GM08714 (cell line): ENCODE data around the gene PSMD8.
"Not testable (repeated sequence)": the region's sequence is repeated elsewhere in the genome, so short reads cannot be mapped to it uniquely, and the experiment has no call there.

ENCODE experiments used
- H3K4me3 ChIP-seq: fragments of 200-500 bp; sonication (Bioruptor generic); 2 replicates; pipeline ENCODE4 v1.5.1; 2014; ENCODE audit warnings: mild to moderate bottlenecking, low read length, inconsistent platforms
- ZNF274 ChIP-seq: IDR thresholded peaks from 2 replicates; pipeline ENCODE4 v1.6.1; 2012; ENCODE audit warnings: mild to moderate bottlenecking, low read depth, low read length

The PSMD8 gene

GRCh38 chr19:38402623-38402966, 28.2 kb downstream of the PSMD8 start:
- peak overlapping the region; percentile 39; the same call in 1 of the 2 replicates for H3K4me3 ChIP-seq
- no peak for TF ChIP-seq ZNF274

- no peak for TF ChIP-seq ZNF274
- H3K4me3 ChIP-seq: peak within 1 kb of the TSS; percentile 69
These were observed 28.8 kb downstream of the PSMD8 start, which contains the start of gene FAM98C for GRCh38 chr19:38402967-38403674. TSS of gene FAM98C (plus strand) at chr19:38403093. CDS start at chr19:38403154, 61 bp downstream.

GRCh38 chr19:38404858-38405257, 30.5 kb downstream of the PSMD8 start:
- TF ChIP-seq ZNF274: no peak
- no peak overlapping the region for H3K4me3 ChIP-seq

GRCh38 chr19:38405276-38405675, 30.9 kb downstream of the PSMD8 start:
- H3K4me3 ChIP-seq: no peak overlapping the region
- no peak for TF ChIP-seq ZNF274

GRCh38 chr19:38409631-38410133, 35.3 kb downstream of the PSMD8 start:
- TF ChIP-seq ZNF274: no peak
- H3K4me3 ChIP-seq: no peak overlapping the region

- H3K4me3 ChIP-seq: not testable (repeated sequence)
These were observed 36.0 kb downstream of the PSMD8 start for GRCh38 chr19:38410407-38410806.

- no peak for TF ChIP-seq ZNF274
- H3K4me3 ChIP-seq: no peak overlapping the region
These were observed 36.8 kb downstream of the PSMD8 start for GRCh38 chr19:38411041-38411712.

GRCh38 chr19:38411898-38412297, 37.5 kb downstream of the PSMD8 start:
- not testable (repeated sequence) for H3K4me3 ChIP-seq

- H3K4me3 ChIP-seq: no peak overlapping the region
- TF ChIP-seq ZNF274: no peak
These were observed 38.1 kb downstream of the PSMD8 start for GRCh38 chr19:38412491-38412890.

- no peak overlapping the region for H3K4me3 ChIP-seq
These were observed 38.6 kb downstream of the PSMD8 start for GRCh38 chr19:38412961-38413360.

GRCh38 chr19:38413416-38413815, 39.0 kb downstream of the PSMD8 start:
- no peak for TF ChIP-seq ZNF274
- no peak overlapping the region for H3K4me3 ChIP-seq

More at GRCh38 chr19:38412961-38413360, 38.6 kb downstream of the PSMD8 start:
- no peak for TF ChIP-seq ZNF274

- no peak for TF ChIP-seq ZNF274
- H3K4me3 ChIP-seq: no peak overlapping the region
These were observed 42.8 kb downstream of the PSMD8 start for GRCh38 chr19:38417146-38417543.

- peak overlapping the region; percentile 32; the same call in 1 of the 2 replicates for H3K4me3 ChIP-seq
- TF ChIP-seq ZNF274: no peak
These were observed 43.5 kb downstream of the PSMD8 start for GRCh38 chr19:38417544-38418506.

- no peak overlapping the region for H3K4me3 ChIP-seq
- no peak for TF ChIP-seq ZNF274
These were observed 46.6 kb downstream of the PSMD8 start for GRCh38 chr19:38420935-38421334.
